HL-60 (cell line): ENCODE results near the gene ADIPOR2.

Experiments
- DNase-seq, 2 experiments: peaks; one replicate each; pipeline ENCODE4 v3.0.0-alpha.2; 2010 to 2020; ENCODE audit warnings: low read depth in 1 of 2, low spot score in 1 of 2
- H3K27ac ChIP-seq: fragments of 250-450 bp; sonication (Bioruptor Pico); replicated peaks from 2 replicates; pipeline ENCODE4 v1.5.1; 2020; ENCODE audit warnings: mild to moderate bottlenecking, moderate library complexity
- H3K27me3 ChIP-seq: fragments of 250-450 bp; sonication (Bioruptor Pico); 2 replicates; pipeline ENCODE4 v1.5.1; 2021; ENCODE audit warnings: mild to moderate bottlenecking, moderate library complexity; ENCODE audit not compliant: insufficient read depth, poor library complexity, severe bottlenecking
- H3K4me3 ChIP-seq: replicated peaks from 2 replicates; pipeline ENCODE4 v1.5.1; 2011; ENCODE audit warnings: mild to moderate bottlenecking, control low read depth, low read length; ENCODE audit not compliant: insufficient read depth
- GABPA ChIP-seq: IDR thresholded peaks from 2 replicates; pipeline ENCODE4 v1.6.1; 2012; ENCODE audit warnings: low read depth
- POLR2AphosphoS5 ChIP-seq: IDR thresholded peaks from 2 replicates; pipeline ENCODE4 v1.6.1; 2012; ENCODE audit warnings: low read depth
- SPI1 ChIP-seq: IDR thresholded peaks from 2 replicates; pipeline ENCODE4 v1.6.1; 2012; ENCODE audit warnings: low read depth, mild to moderate bottlenecking, borderline replicate concordance
- TF ChIP-seq, protein P1 (sequence below): IDR thresholded peaks from one replicate; pipeline ENCODE4 v1.5.1; 2011; ENCODE audit warnings: low read length, control low read depth, inconsistent platforms; ENCODE audit not compliant: insufficient read depth
- TF ChIP-seq, protein P2 (sequence below): IDR thresholded peaks from 2 replicates; pipeline ENCODE4 v1.6.1; 2012; ENCODE audit warnings: low read depth; ENCODE audit not compliant: insufficient replicate concordance

Gene ADIPOR2

GRCh38 chr12:1800401-1801302 lies 109.8 kb downstream of the ADIPOR2 start:
- H3K27ac ChIP-seq = no peak overlapping the region
- TF ChIP-seq, protein P1, sequence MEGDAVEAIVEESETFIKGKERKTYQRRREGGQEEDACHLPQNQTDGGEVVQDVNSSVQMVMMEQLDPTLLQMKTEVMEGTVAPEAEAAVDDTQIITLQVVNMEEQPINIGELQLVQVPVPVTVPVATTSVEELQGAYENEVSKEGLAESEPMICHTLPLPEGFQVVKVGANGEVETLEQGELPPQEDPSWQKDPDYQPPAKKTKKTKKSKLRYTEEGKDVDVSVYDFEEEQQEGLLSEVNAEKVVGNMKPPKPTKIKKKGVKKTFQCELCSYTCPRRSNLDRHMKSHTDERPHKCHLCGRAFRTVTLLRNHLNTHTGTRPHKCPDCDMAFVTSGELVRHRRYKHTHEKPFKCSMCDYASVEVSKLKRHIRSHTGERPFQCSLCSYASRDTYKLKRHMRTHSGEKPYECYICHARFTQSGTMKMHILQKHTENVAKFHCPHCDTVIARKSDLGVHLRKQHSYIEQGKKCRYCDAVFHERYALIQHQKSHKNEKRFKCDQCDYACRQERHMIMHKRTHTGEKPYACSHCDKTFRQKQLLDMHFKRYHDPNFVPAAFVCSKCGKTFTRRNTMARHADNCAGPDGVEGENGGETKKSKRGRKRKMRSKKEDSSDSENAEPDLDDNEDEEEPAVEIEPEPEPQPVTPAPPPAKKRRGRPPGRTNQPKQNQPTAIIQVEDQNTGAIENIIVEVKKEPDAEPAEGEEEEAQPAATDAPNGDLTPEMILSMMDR = no peak
- no peak for TF ChIP-seq POLR2AphosphoS5
- TF ChIP-seq SPI1 = no peak
- no peak for TF ChIP-seq GABPA
- TF ChIP-seq, protein P2, sequence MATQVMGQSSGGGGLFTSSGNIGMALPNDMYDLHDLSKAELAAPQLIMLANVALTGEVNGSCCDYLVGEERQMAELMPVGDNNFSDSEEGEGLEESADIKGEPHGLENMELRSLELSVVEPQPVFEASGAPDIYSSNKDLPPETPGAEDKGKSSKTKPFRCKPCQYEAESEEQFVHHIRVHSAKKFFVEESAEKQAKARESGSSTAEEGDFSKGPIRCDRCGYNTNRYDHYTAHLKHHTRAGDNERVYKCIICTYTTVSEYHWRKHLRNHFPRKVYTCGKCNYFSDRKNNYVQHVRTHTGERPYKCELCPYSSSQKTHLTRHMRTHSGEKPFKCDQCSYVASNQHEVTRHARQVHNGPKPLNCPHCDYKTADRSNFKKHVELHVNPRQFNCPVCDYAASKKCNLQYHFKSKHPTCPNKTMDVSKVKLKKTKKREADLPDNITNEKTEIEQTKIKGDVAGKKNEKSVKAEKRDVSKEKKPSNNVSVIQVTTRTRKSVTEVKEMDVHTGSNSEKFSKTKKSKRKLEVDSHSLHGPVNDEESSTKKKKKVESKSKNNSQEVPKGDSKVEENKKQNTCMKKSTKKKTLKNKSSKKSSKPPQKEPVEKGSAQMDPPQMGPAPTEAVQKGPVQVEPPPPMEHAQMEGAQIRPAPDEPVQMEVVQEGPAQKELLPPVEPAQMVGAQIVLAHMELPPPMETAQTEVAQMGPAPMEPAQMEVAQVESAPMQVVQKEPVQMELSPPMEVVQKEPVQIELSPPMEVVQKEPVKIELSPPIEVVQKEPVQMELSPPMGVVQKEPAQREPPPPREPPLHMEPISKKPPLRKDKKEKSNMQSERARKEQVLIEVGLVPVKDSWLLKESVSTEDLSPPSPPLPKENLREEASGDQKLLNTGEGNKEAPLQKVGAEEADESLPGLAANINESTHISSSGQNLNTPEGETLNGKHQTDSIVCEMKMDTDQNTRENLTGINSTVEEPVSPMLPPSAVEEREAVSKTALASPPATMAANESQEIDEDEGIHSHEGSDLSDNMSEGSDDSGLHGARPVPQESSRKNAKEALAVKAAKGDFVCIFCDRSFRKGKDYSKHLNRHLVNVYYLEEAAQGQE = no peak
- H3K4me3 ChIP-seq = no peak overlapping the region
- DNase-seq = peak in 1 of 2 experiments; percentile 35
- H3K27me3 ChIP-seq = no peaks in the 10 kb centered on the region

DNA sequence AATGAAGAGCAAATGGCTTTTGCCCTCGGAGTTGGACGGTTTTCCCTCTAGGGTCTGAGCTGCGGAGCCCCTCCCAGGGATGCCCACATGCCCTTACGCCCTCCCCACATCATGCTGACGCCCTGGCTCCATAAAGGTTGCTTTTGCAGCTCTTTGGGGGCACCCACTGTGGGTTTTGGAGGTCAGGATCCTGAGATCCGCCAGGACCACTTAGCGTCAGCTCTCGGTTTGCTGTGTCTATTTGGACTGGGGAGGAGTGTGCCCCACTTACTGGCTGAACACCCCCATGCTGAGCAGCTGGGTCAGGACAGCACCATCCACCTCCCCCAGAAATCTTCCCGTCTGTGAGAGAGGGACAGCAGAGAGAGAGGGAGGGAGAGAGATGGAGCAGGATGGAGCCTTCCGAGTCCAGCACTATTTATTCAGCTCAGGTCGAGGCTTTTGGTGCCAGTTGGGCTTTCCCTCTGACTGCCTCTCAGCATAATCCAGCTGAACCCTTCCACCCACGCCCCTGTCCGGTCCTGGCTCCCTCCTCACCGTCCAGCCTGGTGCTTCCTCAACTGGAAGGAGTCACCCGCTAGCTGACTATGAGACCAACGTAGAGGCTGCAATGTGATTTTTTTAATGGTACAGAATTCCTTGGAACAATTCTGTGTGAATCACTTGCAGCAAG lies 110.6 kb downstream of the ADIPOR2 start:
- Histone ChIP-seq H3K27ac (no peak overlapping the region), H3K27me3 (no peaks in the 10 kb centered on the region), H3K4me3 (no peak overlapping the region)
- TF ChIP-seq, protein P1 = no peak
- TF ChIP-seq GABPA (no peak), POLR2AphosphoS5 (no peak), SPI1 (no peak)
- TF ChIP-seq, protein P2 = no peak
- no peak for DNase-seq

DNA sequence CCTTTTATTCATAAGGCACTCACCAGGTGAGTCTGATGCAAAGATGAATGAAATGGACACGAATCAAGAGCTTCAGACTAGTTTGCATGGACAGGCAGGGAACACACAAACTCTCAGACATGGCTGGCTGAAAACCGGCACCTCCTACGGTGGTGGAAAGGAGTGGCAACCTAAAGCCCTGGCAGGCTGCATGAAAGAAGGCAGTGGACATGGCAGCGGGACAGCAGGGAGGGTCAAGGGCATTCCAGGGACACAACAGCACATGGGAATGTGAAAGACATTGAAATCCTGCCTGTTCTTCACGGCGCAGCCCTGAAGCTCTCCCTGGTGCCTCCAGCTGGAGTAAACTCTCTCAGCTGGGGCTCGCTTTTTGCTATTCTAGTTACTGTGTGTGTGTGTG lies 112.9 kb downstream of the ADIPOR2 start:
- no peaks in the 10 kb centered on the region for H3K27me3 ChIP-seq
- TF ChIP-seq SPI1 (no peak), GABPA (no peak), POLR2AphosphoS5 (no peak)
- TF ChIP-seq, protein P1 = no peak
- TF ChIP-seq, protein P2 = no peak
- H3K27ac ChIP-seq = no peak overlapping the region
- DNase-seq = no peak
- H3K4me3 ChIP-seq = no peak overlapping the region
